Right lobe of liver (tissue), 6 donors: Measurements from ENCODE around the gene HSP90B1. TPM values are rescaled to one million over a fixed set of nuclear protein-coding genes. Genes with fewer than 3 reads are reported as not detected.

ENCODE experiments used
- ATAC-seq, 4 donors: fragments of 200-7000 bp; cut with Tn5 transposase; one replicate each; pipeline ENCODE4 v1.9.1; 2020; ENCODE audit warnings: mild to moderate bottlenecking in 4 of 4, moderate library complexity in 4 of 4
- DNase-seq, 3 donors: peaks; one replicate each; pipeline ENCODE4 v3.0.0-alpha.2; 2020
- H3K27ac ChIP-seq, 3 donors: fragments of 200-600 bp; one replicate each; pipeline ENCODE4 v1.8.0; 2022
- H3K27me3 ChIP-seq, 2 donors: fragments of 200-600 bp; one replicate each; pipeline ENCODE4 v1.8.0; 2022
- H3K36me3 ChIP-seq, 4 donors: fragments of 200-600 bp; sonication (generic) in 1 of 4; one replicate each; pipeline versions ENCODE4 v1.5.1 to v1.8.0; 2017 to 2022; ENCODE audit warnings: control low read depth in 1 of 4
- H3K4me1 ChIP-seq, 4 donors: fragments of 200-600 bp; sonication (generic) in 1 of 4; one replicate each; pipeline versions ENCODE4 v1.5.1 to v1.8.0; 2017 to 2022; ENCODE audit warnings: control low read depth in 1 of 4
- H3K4me3 ChIP-seq, 3 donors: fragments of 200-600 bp; one replicate each; pipeline ENCODE4 v1.8.0; 2022
- H3K9me3 ChIP-seq, 4 donors: fragments of 200-600 bp; sonication (generic) in 1 of 4; one replicate each; pipeline versions ENCODE4 v1.5.1 to v1.8.0; 2017 to 2022; ENCODE audit warnings: control low read depth in 1 of 4
- CTCF ChIP-seq, 4 donors: fragments of 200-600 bp in 3 of 4; fragments of 450-650 bp in 1 of 4; IDR thresholded peaks; one replicate each; pipeline versions ENCODE4 v1.5.1 to v1.8.0; 2016 to 2022; ENCODE audit warnings: antibody characterized with exemption in 4 of 4, mild to moderate bottlenecking in 2 of 4
- POLR2A ChIP-seq: fragments of 450-650 bp; IDR thresholded peaks from one replicate; pipeline ENCODE4 v1.6.1; 2017; ENCODE audit warnings: antibody characterized with exemption, mild to moderate bottlenecking
- WGBS: methylation state at CpG from one replicate; pipeline ENCODE4 v1.1.6; 2018; ENCODE audit warnings: low coverage, low lambda C conversion rate; ENCODE audit not compliant: insufficient coverage; ENCODE audit errors: missing lambda C conversion rate; 5-methylcytosine and 5-hydroxymethylcytosine counted together
- intact Hi-C, 2 donors: fragments of 100-400 bp; cut with DNase I; formaldehyde crosslinking; loops; one replicate each; pipeline versions ENCODE4 v1.11.2 to v1.14.1; 2022
- long read RNA-seq: library from polyadenylated mRNA; unstranded; transcript quantifications from one replicate; pipeline ENCODE4 v2.0.0, GENCODE V29; 2019
- total RNA-seq, 6 experiments: library from RNA; depleted of rRNA in 2 of 6; stranded (reverse); fragments of >200 nt in 2 of 6; fragmentation: NEBNext Ultra II Directional in 3 of 6; extraction: Animal tissue kit (Norgen Biotek cat#: 25700) in 3 of 6; gene quantifications; one replicate each; pipeline versions ENCODE4 v1.1.0 to v1.2.4, GENCODE V29; 2016 to 2023
- donor health status: DM: no; HTN: yes; CAD: no.
- donor health status: DM: no; HTN: no; CAD: no.
- donor health status: DM: no; HTN: no; CAD: no.
- donor health status: DM: no; HTN: yes; CAD: no.
- donor health status: DM: no; HTN: yes; CAD: no.

The HSP90B1 gene
- total RNA-seq: 1,000 to 10,000 TPM in 1 of 6 experiments, 100 to 1,000 TPM in 5; 472 to 1,038 (median 633) TPM
- long read RNA-seq, transcript HSP90B1-201 (18 exons, 2,858 nt): major isoform, 8 of 155 reads
- long read RNA-seq, partial matches to known transcripts: 140 of 155 reads
- long read RNA-seq, other reads (novel, unspliced or antisense): 7 of 155 reads

- peak within 1 kb of the TSS; percentile 79 to 95 (median 89) for H3K4me3 ChIP-seq
Observed at GRCh38 chr12:103930034-103930786, at the start of gene HSP90B1. Gene HSP90B1, plus strand, starts transcription at chr12:103930410. Its CDS starts 106 bp downstream, at chr12:103930516.

GRCh38 chr12:103881261-103881660, 48.9 kb upstream of the HSP90B1 start:
- Histone ChIP-seq H3K27ac (no peak overlapping the region), H3K4me3 (no peak overlapping the region), H3K36me3 (no peaks in the 10 kb centered on the region), H3K27me3 (no peaks in the 10 kb centered on the region), H3K4me1 (no peaks in the 10 kb centered on the region), H3K9me3 (no peaks in the 10 kb centered on the region)
- DNase-seq (no peak), ATAC-seq (no peak)
- intact Hi-C loops: no loop called here
- no peak for TF ChIP-seq CTCF (IDR thresholded peaks at IDR 0.05)
- TF ChIP-seq POLR2A: no peak
- WGBS: 53% methylated on average over 2 of the region's 2 CpGs

More at GRCh38 chr12:103930034-103930786, at the start of gene HSP90B1:
- peak; percentile 98 for TF ChIP-seq POLR2A
- no peak for TF ChIP-seq CTCF (IDR thresholded peaks at IDR 0.05)
- no peaks in the 10 kb centered on the region for H3K9me3 ChIP-seq
- peaks cover 14 to 31% (median 21%) of the 10 kb centered on the region in 4 donors for H3K36me3 ChIP-seq
- intact Hi-C loops: no loop called here
- H3K27ac ChIP-seq: peak within 1 kb of the TSS; percentile 90 to 95 (median 91)
- H3K27me3 ChIP-seq: no peaks in the 10 kb centered on the region
- H3K4me1 ChIP-seq: peaks cover 0 to 37% (median 17%) of the 10 kb centered on the region in 4 donors
- ATAC-seq: peak; percentile 82 to 91 (median 88)
- WGBS: under 1% methylated on average over 24 of the region's 56 CpGs
- DNase-seq: peak; percentile 99 to 100 (median 99)

- Histone ChIP-seq H3K36me3 (no peaks in the 10 kb centered on the region), H3K9me3 (no peaks in the 10 kb centered on the region), H3K27ac (no peak overlapping the region), H3K4me3 (no peak overlapping the region), H3K27me3 (no peaks in the 10 kb centered on the region), H3K4me1 (no peaks in the 10 kb centered on the region)
- intact Hi-C loops: no loop called here
- 6% methylated on average over 2 of the region's 2 CpGs for WGBS
- ATAC-seq (no peak), DNase-seq (no peak)
- no peak for TF ChIP-seq POLR2A
- no peak for TF ChIP-seq CTCF (IDR thresholded peaks at IDR 0.05)
Observed at GRCh38 chr12:103882861-103883596, 47.2 kb upstream of the HSP90B1 start.

- no peaks in the 10 kb centered on the region for H3K36me3 ChIP-seq
- intact Hi-C loops: no loop called here
- 89% methylated on average over 2 of the region's 2 CpGs for WGBS
- H3K4me1 ChIP-seq: no peaks in the 10 kb centered on the region
- H3K27ac ChIP-seq: no peak overlapping the region
- TF ChIP-seq POLR2A (no peak), CTCF (IDR thresholded peaks at IDR 0.05) (no peak)
- H3K4me3 ChIP-seq: no peak overlapping the region
- DNase-seq (no peak), ATAC-seq (no peak)
- no peaks in the 10 kb centered on the region for H3K9me3 ChIP-seq
- no peaks in the 10 kb centered on the region for H3K27me3 ChIP-seq
Observed at GRCh38 chr12:103883908-103884307, 46.3 kb upstream of the HSP90B1 start.
